ENCODE results near the gene SYT1.

- TF ChIP-seq REST (IDR thresholded peaks at IDR 0.05; ENCODE audit: insufficient read depth in 1 of 2, low read depth in 2 of 2, low read length in 2 of 2) = no peak
- TF ChIP-seq POLR2AphosphoS5 (IDR thresholded peaks at IDR 0.05; ENCODE audit: low read depth, low read length) = no peak
- TF ChIP-seq TAF1 (IDR thresholded peaks at IDR 0.05; ENCODE audit: borderline replicate concordance, insufficient read depth, low read length) = no peak
- no peak for TF ChIP-seq SIN3A (IDR thresholded peaks at IDR 0.05; ENCODE audit: borderline replicate concordance, insufficient read depth, low read length)
Measured at GRCh38 chr12:78878459-78878858, 13.9 kb downstream of the SYT1 start.
